ENCODE results near the gene PDCD1LG2. TPM values are rescaled to one million over a fixed set of nuclear protein-coding genes. Genes with fewer than 3 reads are reported as not detected.
"Not testable (repeated sequence)": the region's sequence is repeated elsewhere in the genome, so short reads cannot be mapped to it uniquely, and the experiment has no call there.

The PDCD1LG2 gene
- total RNA-seq (2022) (not detected in 2 replicates), Bru-seq, nascent RNA (percentile 12 among the genes with signal in this experiment), BruChase-seq, experiment 1, labeled RNA remaining after a 6-hour chase (percentile 8 among the genes with signal in this experiment), BruChase-seq, experiment 2, labeled RNA remaining after a 2-hour chase (percentile 7 among the genes with signal in this experiment)
- long read RNA-seq, partial matches to known transcripts, result 0 of 1 reads
- long read RNA-seq, other reads (novel, unspliced or antisense), result 1 of 1 reads

DNA sequence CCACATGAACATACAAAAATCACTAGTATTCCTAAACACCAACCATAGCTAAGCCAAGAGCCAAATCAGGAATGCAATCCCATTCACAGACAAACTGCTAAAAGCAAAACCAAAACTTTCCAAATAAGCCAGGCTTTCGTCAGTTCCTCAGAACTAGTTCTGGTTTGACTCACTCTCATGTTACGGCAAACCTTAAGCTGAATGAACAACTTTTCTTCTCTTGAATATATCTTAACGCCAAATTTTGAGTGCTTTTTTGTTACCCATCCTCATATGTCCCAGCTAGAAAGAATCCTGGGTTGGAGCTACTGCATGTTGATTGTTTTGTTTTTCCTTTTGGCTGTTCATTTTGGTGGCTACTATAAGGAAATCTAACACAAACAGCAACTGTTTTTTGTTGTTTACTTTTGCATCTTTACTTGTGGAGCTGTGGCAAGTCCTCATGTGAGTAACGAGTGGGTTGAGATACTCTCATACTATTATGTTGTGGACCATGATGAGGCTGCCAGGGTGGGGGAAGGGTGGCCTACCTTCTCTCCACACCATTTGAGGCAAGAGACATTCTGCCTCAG lies at the start of gene PDCD1LG2:
Gene PDCD1LG2 (plus strand): TSS at position 172 of the 572 bp plus-strand sequence. CDS start 12,016 bp downstream, outside the sequence.
- H3K4me3 Mint-ChIP-seq (ENCODE audit: low read depth, unreplicated experiment), result no peak within 1 kb of the TSS

GRCh38 chr9:5464831-5465330 lies 45.5 kb upstream of the PDCD1LG2 start:
- DNase-seq; H3K4me3 Mint-ChIP-seq (ENCODE audit: low read depth, unreplicated experiment); CTCF ChIA-PET; H3K27ac Mint-ChIP-seq (ENCODE audit: unreplicated experiment); H3K4me1 Mint-ChIP-seq (ENCODE audit: low read depth, unreplicated experiment); H3K27me3 Mint-ChIP-seq (ENCODE audit: unreplicated experiment); H3K36me3 Mint-ChIP-seq (ENCODE audit: insufficient read depth, unreplicated experiment); BruUV-seq (replicated peaks); intact Hi-C loops (cut with micrococcal nuclease; ENCODE audit: unreplicated experiment); H3K9me3 Mint-ChIP-seq (ENCODE audit: low read depth, unreplicated experiment): not testable (repeated sequence)

More for the DNA sequence above, at the start of gene PDCD1LG2:
- H3K4me1 Mint-ChIP-seq (ENCODE audit: low read depth, unreplicated experiment), result peaks cover 14% of the 10 kb centered on the region
- intact Hi-C loops (cut with micrococcal nuclease; ENCODE audit: unreplicated experiment), result no loop called here
- CTCF ChIA-PET, result no interaction called here
- BruUV-seq (replicated peaks), result no TSS peak
- no peak within 1 kb of the TSS for H3K27ac Mint-ChIP-seq (ENCODE audit: unreplicated experiment)
- no peak for TF ChIP-seq CTCF (IDR thresholded peaks at IDR 0.05; ENCODE audit: unreplicated experiment)
- DNase-seq, result no peak
- no peaks in the 10 kb centered on the region for H3K27me3 Mint-ChIP-seq (ENCODE audit: unreplicated experiment)
- H3K9me3 Mint-ChIP-seq (ENCODE audit: low read depth, unreplicated experiment), result peaks cover 4% of the 10 kb centered on the region
- no peaks in the 10 kb centered on the region for H3K36me3 Mint-ChIP-seq (ENCODE audit: insufficient read depth, unreplicated experiment)

- CTCF ChIA-PET, result no interaction called here
- BruUV-seq (replicated peaks), result no TSS peak
- DNase-seq, result no peak
- intact Hi-C loops (cut with micrococcal nuclease; ENCODE audit: unreplicated experiment), result no loop called here
- no peak overlapping the region for H3K4me3 Mint-ChIP-seq (ENCODE audit: low read depth, unreplicated experiment)
- no peaks in the 10 kb centered on the region for H3K9me3 Mint-ChIP-seq (ENCODE audit: low read depth, unreplicated experiment)
- H3K36me3 Mint-ChIP-seq (ENCODE audit: insufficient read depth, unreplicated experiment), result no peaks in the 10 kb centered on the region
- no peaks in the 10 kb centered on the region for H3K4me1 Mint-ChIP-seq (ENCODE audit: low read depth, unreplicated experiment)
- TF ChIP-seq CTCF (IDR thresholded peaks at IDR 0.05; ENCODE audit: unreplicated experiment), result no peak
- H3K27ac Mint-ChIP-seq (ENCODE audit: unreplicated experiment), result no peak overlapping the region
- no peaks in the 10 kb centered on the region for H3K27me3 Mint-ChIP-seq (ENCODE audit: unreplicated experiment)
Observed at GRCh38 chr9:5466005-5466404, 44.3 kb upstream of the PDCD1LG2 start.

DNA sequence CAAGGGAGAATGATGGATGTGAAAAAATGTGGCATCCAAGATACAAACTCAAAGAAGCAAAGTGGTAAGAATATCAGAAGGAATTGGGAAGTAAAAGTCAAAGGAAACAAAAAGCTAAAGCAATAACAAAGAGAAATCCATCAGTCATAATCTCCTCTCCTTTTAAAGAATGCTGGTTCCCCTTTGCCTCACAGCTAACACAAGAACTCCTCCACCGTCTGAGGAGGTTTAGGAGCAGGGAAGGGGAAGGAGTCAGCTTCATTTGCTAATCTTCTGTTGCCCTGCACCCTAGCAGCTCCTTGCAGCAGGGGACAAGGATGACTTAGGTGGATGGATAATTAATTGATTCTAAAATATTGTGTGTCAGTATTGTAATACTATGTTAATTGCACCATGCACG lies 43.6 kb upstream of the PDCD1LG2 start:
- BruUV-seq (replicated peaks), result no TSS peak
- CTCF ChIA-PET, result no interaction called here

More for the DNA sequence above, 43.6 kb upstream of the PDCD1LG2 start:
- Mint-ChIP-seq H3K4me1 (ENCODE audit: low read depth, unreplicated experiment) (no peaks in the 10 kb centered on the region), H3K9me3 (ENCODE audit: low read depth, unreplicated experiment) (no peaks in the 10 kb centered on the region), H3K36me3 (ENCODE audit: insufficient read depth, unreplicated experiment) (no peaks in the 10 kb centered on the region), H3K27me3 (ENCODE audit: unreplicated experiment) (no peaks in the 10 kb centered on the region), H3K4me3 (ENCODE audit: low read depth, unreplicated experiment) (no peak overlapping the region), H3K27ac (ENCODE audit: unreplicated experiment) (no peak overlapping the region)
- TF ChIP-seq CTCF (IDR thresholded peaks at IDR 0.05; ENCODE audit: unreplicated experiment), result no peak
- DNase-seq, result no peak
- intact Hi-C loops (cut with micrococcal nuclease; ENCODE audit: unreplicated experiment), result no loop called here
